Colonic mucosa (tissue), 4 donors: ENCODE measurements around the gene NPEPPS. TPM values are rescaled to one million over a fixed set of nuclear protein-coding genes. Genes with fewer than 3 reads are reported as not detected.

Experiments used
- DNase-seq: peaks from one replicate; pipeline ENCODE4 v3.0.0-alpha.2; 2020
- H3K27ac ChIP-seq: fragments of 200-600 bp; one replicate; pipeline ENCODE4 v1.8.0; 2021
- H3K27me3 ChIP-seq: fragments of 200-600 bp; one replicate; pipeline ENCODE4 v1.8.0; 2021
- H3K36me3 ChIP-seq: fragments of 200-600 bp; one replicate; pipeline ENCODE4 v1.8.0; 2021
- H3K4me1 ChIP-seq: fragments of 200-600 bp; one replicate; pipeline ENCODE4 v1.8.0; 2021; ENCODE audit warnings: mild to moderate bottlenecking
- H3K4me3 ChIP-seq: fragments of 200-600 bp; one replicate; pipeline ENCODE4 v1.8.0; 2021
- H3K9ac ChIP-seq, 2 donors: one replicate each; pipeline ENCODE4 v1.7.0; 2013; ENCODE audit warnings: control low read depth in 2 of 2, low read depth in 2 of 2, low read length in 2 of 2
- H3K9me3 ChIP-seq: fragments of 200-600 bp; one replicate; pipeline ENCODE4 v1.8.0; 2021
- CTCF ChIP-seq: fragments of 200-600 bp; IDR thresholded peaks from one replicate; pipeline ENCODE4 v1.8.0; 2022; ENCODE audit warnings: antibody characterized with exemption, mild to moderate bottlenecking
- intact Hi-C: fragments of 100-400 bp; cut with DNase I; formaldehyde crosslinking; loops from one replicate; pipeline ENCODE4 v1.14.1; 2022
- total RNA-seq, 2 donors: library from RNA; stranded (reverse); fragmentation: NEBNext Ultra II Directional in 1 of 2; extraction: Animal tissue kit (Norgen Biotek cat#: 25700) in 1 of 2; gene quantifications; one replicate each; pipeline ENCODE4 v1.2.1, GENCODE V29; 2021
- donor health status: healthy.
- donor health status: DM: no; HTN: no; CAD: no.
- donor health status: DM: no; HTN: no; CAD: no.

The NPEPPS gene
- total RNA-seq, 2 donors from 2014 or later: 122 to 177 TPM

GRCh38 chr17:47621293-47622179, 90.6 kb downstream of the NPEPPS start:
- DNase-seq: no peak
- intact Hi-C loops: no loop called here
- H3K9me3 ChIP-seq: no peaks in the 10 kb centered on the region
- no peak overlapping the region for H3K9ac ChIP-seq
- H3K27ac ChIP-seq: no peak overlapping the region
- H3K27me3 ChIP-seq: no peaks in the 10 kb centered on the region
- peaks cover 9% of the 10 kb centered on the region for H3K36me3 ChIP-seq
- TF ChIP-seq CTCF: no peak
- no peaks in the 10 kb centered on the region for H3K4me1 ChIP-seq
- no peak overlapping the region for H3K4me3 ChIP-seq

GRCh38 chr17:47622180-47622549, 91.3 kb downstream of the NPEPPS start:
- no peaks in the 10 kb centered on the region for H3K27me3 ChIP-seq
- no peaks in the 10 kb centered on the region for H3K4me1 ChIP-seq
- no peak for TF ChIP-seq CTCF
- H3K27ac ChIP-seq: no peak overlapping the region
- no peak overlapping the region for H3K4me3 ChIP-seq
- peaks cover 9% of the 10 kb centered on the region for H3K36me3 ChIP-seq
- intact Hi-C loops: no loop called here
- no peak for DNase-seq
- H3K9me3 ChIP-seq: no peaks in the 10 kb centered on the region
- H3K9ac ChIP-seq: no peak overlapping the region

- no peak overlapping the region for H3K4me3 ChIP-seq
- no peaks in the 10 kb centered on the region for H3K36me3 ChIP-seq
- DNase-seq: no peak
- intact Hi-C loops: no loop called here
- H3K27ac ChIP-seq: no peak overlapping the region
- no peak for TF ChIP-seq CTCF
- H3K4me1 ChIP-seq: no peaks in the 10 kb centered on the region
- H3K9ac ChIP-seq: no peak overlapping the region
- no peaks in the 10 kb centered on the region for H3K27me3 ChIP-seq
- no peaks in the 10 kb centered on the region for H3K9me3 ChIP-seq
These were observed 93.8 kb downstream of the NPEPPS start for GRCh38 chr17:47624727-47625068.

- H3K36me3 ChIP-seq: no peaks in the 10 kb centered on the region
- H3K27ac ChIP-seq: no peak overlapping the region
- TF ChIP-seq CTCF: no peak
- H3K4me3 ChIP-seq: no peak overlapping the region
- DNase-seq: no peak
- H3K4me1 ChIP-seq: no peaks in the 10 kb centered on the region
- intact Hi-C loops: no loop called here
- no peak overlapping the region for H3K9ac ChIP-seq
- H3K27me3 ChIP-seq: no peaks in the 10 kb centered on the region
- no peaks in the 10 kb centered on the region for H3K9me3 ChIP-seq
These were observed 97.2 kb downstream of the NPEPPS start for GRCh38 chr17:47628014-47628566.

- Histone ChIP-seq H3K9me3 (no peaks in the 10 kb centered on the region), H3K9ac (no peak overlapping the region), H3K4me3 (no peak overlapping the region), H3K27ac (no peak overlapping the region), H3K27me3 (no peaks in the 10 kb centered on the region), H3K4me1 (no peaks in the 10 kb centered on the region), H3K36me3 (no peaks in the 10 kb centered on the region)
- intact Hi-C loops: no loop called here
- TF ChIP-seq CTCF: no peak
- no peak for DNase-seq
These were observed 98.9 kb downstream of the NPEPPS start for GRCh38 chr17:47629826-47630225.
